Activated CD8-positive, alpha-beta memory T cell treated with anti-CD3 and anti-CD28 coated beads for 4 hours (primary cell): ENCODE results near the gene FIGLA.
A peak's percentile ranks its signal among the peaks of the same experiment; 100 is the strongest.
"Not testable (repeated sequence)": the region's sequence is repeated elsewhere in the genome, so short reads cannot be mapped to it uniquely, and the experiment has no call there.

Source experiments
- DNase-seq, 2 donors: peaks; one replicate each; pipeline ENCODE4 v3.0.0-alpha.2; 2020; ENCODE audit warnings: low read depth in 2 of 2

Gene FIGLA

DNA sequence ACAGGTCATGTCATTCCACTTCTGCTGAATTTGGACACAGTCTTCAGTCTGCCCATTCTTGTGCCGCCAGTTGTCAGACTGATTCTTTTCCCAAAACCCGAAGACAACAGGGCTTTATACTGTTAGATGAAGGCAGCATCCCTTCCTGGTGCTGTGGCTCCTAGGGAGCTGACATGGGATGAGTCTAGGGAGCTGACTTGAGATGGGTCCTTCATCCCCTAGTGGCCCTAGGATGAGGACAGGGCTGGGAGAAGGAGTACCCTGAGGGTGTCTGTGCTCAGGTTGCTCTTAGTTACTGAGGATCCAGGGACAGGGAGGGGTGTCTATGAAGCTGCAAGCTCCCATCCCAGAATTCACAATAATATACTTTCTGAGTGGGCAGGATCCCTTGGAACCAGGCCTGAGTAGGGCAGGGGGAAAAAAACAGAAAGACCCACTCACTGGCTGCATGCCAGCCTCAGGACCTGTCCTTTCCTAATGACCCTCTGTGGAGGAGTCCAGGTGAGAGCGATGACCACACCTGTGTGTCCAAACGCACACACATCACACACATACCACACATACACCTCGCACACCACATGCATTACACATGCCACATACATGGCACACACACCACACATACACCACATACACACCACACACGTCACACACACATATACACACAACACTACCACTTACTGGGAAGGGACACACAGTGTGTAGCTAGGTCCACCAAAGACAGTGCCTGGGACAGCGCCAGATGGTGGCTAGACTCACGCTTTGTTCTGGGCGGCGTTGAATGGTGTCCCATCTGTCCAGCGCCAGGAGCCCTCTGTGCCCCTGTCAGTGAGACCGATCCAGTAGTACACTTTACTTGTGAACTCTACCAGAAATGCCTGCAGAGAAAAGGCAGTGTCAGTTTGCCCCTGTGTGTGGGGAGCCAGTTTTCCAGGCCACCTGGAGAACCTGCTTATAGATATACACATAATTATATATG is 18.8 kb upstream of the FIGLA start:
- DNase-seq: no peak

DNA sequence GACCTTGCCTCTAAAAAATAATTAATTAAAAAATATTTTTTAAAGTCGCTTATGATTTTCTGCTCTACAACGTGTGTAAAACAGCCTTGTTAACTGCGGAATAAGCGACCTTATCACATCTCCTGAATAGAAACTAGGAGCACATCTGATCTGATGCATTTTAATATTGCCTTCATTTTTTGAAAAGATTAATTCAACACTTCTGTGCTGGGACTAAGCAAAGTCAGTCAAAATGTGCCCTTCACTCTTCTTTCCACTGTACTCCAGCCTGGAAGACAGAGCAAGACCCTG is 17.3 kb upstream of the FIGLA start:
- no peak for DNase-seq

DNA sequence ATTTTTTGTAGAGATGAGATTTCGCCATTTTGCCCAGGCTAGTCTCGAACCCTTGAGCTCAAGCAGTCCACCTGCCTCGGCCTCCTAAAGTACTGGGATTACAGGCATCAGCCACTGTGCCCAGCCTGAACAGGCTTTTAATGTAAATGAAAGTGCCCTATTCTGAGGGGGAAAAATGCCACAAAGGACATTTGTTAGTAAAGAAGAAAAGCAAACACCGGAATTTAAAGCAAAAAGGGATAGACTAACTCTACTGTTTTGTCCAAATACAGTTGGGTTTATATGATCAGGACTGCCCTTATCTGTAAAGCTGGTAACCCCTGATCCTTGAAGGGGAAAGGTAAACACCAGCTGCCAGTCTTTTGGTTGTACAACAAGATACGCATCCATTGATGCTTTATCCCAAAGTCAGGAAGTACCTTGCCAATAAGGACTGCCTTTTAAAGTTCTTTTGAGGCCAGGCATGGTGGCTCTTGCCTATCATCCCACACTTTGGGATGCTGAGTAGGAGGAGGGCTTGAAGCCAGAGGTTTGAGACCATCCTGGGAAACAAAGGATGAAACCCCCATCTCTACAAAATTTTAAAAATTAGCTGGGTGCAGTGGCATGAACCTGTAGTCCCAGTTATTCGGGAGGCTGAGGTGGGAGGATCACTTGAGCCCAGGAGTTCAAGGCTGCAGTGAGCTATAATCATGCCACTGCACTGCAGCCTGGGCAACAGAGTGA is 16.8 kb upstream of the FIGLA start:
- DNase-seq: no peak

DNA sequence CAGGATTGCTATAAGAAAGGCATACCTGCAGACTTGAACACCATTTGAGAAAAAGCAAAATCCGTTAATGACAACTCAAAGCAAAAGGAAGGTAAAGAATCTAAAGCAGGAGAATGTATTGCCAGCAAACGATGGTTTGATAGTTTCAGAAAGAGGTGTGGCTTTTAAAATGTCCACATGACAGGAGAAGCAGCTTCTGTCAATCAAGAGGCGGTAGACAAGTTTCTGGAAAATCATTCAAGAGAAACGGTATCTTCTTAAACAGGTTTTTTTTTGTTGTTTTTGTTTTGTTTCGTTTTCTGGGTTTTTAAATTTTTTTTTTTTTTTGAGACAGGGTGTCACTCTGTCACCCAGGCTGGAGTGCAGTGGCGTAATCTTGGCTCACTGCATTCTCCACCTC is 16.2 kb upstream of the FIGLA start:
- no peak for DNase-seq

DNA sequence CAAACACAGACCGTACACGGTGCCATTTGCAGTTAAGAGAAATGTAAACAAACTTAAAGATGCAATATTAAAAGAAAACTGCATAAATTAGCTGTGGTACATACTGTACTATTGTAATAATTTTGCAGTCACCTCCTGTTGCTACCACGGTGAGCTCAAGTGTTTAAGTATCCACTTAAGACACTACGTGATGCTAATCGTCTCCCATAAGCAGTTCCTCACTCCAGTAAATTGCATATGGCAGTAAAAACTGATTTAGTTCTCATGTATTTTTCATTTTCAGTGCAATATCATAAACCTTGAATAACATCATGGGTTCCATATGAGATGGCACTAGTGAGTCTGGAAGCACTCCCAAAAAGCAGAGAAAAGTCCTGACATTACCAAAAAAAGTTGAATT is 15.6 kb upstream of the FIGLA start:
- no peak for DNase-seq

DNA sequence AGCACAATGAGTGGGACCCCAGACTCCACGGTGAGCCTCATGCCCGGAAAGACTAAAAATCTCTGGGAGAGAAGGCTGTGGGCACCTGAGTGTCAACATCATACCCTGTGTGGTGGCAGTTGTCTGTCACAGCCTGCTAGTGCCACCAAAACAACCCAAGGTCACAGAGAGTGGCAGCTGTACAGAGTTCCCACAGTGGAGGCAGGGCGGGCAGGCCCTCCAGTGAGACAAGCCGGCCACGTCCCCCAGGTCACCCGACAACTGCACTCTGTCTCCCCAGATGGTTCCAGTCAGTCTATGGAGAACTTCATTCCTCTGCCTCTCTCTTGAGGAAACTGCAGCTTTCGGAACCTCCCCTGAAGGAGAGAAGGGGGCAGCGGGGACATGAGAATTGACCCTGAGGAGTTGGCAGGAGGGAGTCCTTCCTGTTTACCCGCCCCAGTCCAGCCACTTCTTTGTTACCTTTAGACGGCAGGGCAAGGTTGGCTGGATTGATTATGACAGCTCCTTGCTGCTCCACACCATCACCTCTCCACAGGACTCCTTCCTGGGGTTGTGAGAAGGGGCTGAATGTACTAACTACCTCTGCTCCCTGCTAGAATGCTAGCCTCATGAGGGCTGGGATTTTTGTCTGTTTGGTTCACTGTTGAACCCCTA is 11.3 kb upstream of the FIGLA start:
- no peak for DNase-seq

DNA sequence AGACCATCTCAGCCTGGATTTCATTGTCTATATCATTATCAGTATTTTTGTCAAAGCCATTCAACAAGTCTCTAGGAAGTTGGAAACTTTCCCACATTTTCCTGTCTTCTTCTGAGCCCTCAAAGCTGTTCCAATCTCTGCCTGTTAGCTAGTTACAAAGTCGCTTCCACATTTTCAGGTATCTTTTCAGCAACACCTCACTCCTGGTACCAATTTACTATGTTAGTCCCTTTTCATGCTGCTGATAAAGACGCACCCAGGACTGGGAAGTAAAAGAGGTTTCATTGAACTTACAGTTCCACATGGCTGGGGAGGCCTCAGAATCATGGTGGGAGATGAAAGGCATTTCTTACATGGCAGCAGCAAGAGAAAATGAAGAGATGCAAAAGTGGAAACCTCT is 9.3 kb upstream of the FIGLA start:
- DNase-seq: no peak

DNA sequence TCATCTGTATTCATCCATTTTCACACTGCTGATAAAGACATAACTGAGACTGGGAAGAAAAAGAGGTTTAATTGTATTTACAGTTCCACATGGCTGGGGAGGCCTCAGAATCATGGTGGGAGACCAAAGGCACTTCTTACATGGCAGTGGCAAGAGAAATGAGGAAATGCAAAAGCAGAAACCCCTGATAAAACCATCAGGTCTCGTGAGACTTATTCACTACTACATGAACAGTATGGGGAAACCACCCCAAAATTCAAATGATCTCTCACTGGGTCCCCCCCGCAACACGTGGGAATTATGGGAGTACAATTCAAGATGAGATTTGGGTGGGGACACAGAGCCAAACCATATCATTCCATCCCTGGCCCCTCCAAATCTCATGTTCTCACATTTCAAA is 7.6 kb upstream of the FIGLA start:
- DNase-seq: not testable (repeated sequence)

DNA sequence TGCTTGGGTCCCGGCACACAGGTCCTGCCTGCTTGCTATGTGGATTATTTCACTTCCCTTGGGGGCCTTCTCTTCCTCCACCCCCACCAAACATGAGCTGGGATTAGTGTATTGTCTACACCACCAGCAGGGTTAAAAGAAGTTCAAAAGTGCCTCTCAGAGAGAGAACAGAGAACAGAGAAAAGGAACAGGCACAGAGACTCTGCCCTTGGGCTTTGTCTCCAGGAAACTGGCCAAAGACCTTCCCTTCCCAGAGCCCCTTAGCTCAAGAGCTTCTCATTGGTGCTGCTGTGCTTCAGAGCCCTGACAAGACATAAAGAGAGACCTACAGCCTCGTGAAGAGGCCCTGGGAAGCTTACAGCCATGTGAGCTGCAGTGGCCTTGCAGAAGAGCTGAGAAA is 7.1 kb upstream of the FIGLA start:
- DNase-seq: no peak

DNA sequence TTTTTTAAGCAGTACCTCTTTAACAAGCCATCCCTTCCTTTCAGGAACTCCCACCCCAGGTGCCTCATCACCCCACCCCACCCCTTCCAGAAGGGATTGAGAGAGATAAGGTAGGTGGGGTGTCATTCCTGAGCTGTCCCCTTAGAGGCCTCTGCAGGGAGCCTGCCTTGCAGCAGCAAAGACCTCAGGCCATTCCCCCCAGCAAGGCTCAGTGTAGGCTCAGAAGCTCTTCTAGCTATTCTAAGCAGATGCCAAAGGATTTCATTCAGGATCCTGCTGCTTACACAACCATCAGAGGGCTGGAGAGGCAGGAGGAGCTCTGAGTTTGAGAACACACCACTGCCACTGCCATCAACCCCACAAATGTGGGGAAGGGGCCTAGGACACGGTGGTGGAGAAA is 5.8 kb upstream of the FIGLA start:
- no peak for DNase-seq

DNA sequence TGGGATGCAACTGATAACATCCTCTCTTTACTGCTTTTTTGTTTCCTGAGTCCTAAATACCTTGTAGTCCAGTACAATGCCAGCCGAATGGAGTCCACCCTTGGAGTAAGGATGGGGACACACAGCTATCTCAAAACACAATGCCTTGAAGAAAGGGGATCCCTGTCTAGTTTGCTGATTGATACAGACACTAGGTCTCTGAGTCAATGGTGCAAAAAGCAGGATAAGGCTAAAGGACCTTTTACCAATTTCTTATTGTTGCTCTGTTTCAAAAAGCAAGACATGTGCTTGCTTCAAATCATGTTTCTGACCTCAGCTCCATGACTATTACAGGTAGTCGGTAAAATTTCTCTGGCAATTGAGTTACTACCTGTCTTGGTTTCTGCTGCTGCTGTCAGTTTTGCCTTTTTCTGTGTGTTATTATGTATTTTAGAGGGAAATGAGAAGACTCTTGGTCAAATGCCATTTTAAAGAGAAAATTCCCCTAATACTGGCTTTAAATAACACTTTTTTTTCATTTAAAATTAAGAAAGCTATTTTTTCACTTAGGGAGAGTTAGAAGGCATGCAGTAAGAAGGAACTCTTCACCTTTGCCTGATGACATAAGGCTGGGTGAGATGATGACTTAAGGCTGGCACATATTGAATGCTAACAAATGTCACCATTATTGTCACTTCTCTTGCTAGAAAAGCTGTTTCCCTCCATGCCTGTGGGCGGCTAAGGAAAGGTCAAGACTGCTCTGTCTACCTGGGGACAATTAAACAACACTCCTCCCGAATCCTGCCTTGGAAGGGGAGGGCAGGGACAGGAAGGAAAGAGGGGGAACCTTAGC is 4.9 kb upstream of the FIGLA start:
- no peak for DNase-seq

DNA sequence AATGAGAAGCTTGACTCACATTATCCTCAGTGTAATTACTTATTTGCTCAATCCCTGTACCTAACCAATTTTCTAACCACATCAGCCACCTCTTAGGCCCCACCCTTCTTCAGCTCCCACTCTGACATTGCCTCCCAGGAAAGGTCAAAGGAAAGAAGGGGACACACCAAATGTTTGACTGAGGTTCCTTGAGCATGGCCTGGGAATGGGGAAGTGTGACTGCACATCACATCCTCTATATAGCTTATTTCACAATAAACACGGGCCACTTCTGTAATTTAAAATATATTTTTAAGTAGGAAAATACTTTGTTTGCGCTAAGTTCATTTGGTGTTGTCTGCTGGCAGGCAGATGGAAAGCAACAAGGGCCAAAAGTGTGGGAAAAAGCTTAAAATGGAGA is 3.0 kb upstream of the FIGLA start:
- DNase-seq: no peak

DNA sequence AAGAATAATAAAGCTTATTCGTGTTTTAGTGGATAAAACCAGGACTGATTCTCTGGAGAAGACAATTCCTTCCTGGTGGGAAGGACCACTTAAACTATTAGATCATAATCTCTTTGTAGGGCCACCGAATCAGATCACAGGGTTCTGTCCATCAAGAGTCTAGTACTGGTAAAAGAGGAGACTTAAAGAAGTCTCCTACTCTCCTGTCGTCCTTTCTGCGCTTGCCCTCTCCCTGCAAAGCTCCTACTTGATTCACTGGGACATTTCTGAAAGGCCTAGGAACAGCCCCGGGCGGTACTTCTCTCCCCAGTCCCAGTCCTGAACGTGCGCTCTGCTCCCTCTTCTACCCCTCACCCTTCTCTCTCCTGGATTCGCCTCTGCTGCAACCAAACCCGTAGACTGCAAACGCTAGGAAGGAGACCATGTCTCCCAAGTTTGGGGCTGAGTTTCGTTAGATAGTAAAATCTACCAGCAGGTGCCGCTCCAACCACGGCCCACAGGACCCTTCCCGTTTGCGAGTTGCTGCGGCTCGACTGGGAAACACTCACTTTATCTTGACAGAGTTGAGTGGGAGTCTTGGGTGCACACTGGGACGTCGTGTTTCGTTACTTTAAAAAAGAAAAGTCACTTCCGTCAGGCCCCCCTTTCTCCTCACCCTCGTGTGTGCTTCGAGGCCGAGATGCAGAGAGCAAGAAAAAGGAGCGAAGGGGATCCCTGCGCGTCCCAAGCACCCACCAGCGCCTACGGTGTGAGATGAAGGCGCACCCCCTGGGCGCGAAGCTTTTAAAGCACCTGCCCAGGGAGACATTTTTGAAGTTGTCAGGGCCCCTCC is 923 bp downstream of the FIGLA start:
- peak; percentile 28 to 39 for DNase-seq

DNA sequence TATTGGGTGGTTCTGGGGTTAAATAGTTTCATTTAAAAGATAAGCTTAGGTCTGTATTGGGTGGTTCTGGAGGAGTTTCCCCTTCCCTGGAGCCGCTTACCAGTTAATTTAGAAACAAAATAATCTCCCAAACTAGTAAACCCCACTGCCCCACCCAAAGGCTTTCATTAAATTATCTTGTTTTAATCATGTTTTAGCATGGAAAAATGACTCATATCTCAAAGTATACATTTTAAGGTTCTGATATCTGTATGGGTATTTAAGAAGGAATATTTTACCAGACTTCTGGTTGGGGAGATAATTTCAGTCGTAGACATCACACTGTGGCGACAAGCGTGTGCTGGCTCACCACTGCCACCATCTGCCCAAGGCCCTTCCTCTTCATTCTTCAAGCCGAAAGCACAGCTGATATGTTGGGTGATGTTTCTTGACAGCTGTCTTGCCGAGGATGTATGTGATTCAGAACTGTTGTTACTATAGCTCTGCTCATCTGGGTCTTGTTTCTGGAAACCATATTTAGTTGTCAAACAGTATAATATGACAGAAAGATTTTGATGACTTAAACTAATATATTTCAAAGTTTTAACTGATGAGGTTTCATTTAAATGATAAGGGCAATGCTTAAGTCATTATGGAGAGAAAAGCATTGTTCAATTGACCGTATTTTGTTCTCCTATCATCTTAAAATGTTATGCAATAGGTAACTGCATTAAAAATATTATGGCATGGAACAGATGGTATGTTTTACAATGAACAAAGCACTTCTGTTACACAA is 5.1 kb downstream of the FIGLA start:
- no peak for DNase-seq

DNA sequence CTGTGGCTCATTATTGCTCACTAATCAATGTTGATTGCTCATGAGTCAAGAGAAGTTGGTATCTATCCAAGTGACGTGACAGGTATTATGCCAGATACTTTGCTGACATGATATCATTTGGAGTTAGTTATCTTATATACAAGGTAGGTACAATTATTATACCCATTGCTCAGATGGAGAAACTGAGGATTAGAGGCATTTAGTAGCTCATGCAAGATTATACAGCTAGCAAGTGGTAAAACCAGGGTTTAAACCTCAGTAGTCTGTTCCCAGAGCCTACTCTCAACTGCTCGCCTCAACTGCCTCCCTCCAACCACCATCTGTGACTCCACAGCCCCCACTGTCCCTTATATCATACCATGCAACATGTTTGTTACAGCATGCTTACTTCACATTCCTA is 6.1 kb downstream of the FIGLA start:
- DNase-seq: no peak

DNA sequence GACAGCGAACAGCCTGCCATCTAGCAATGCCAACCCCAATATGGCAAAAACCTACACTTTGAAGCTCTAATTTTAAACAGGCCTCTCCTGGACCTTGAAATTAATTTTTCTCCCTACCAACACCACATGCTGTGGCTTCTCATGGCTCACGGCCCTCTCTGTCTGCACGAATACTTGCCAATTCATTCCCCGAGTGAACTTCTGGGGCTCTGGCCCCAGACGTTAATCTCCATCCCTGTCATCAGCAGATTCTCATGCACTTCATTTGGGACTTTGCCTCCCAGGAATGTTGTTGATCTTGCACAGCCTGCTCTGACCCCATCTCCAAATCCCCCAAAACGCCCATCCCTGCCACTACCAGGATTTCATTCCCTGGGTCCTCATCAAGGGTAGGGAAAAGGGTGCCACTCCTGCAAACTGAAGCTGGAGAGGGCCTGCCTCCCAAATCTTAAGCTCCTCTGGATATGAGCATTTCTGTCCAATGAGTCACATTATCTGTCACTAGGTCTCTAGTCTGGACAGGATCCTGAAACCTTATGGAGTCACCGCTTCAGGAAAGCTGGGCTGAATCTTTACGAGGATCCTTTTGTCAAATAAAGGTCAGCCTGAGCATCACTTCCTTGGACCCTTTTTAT is 10.4 kb downstream of the FIGLA start:
- DNase-seq: no peak

DNA sequence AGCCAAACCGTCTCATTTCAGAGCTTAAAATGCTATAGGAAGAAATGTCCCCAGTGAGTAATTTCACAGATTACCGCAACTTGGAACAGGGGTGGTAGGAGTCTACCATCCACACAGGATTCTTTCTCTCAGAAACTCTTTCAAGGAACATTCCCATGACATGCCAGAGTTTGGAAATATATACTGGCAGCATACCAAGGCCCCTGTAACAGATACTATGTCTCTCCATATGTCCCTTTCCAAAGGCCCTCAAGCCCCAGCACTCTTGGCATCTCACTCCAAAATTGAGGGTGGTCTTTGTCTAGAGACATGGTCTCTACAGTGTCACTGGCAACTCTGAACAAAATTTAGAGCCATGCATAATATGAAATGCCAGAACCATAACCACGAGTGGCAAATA is 11.0 kb downstream of the FIGLA start:
- no peak for DNase-seq

DNA sequence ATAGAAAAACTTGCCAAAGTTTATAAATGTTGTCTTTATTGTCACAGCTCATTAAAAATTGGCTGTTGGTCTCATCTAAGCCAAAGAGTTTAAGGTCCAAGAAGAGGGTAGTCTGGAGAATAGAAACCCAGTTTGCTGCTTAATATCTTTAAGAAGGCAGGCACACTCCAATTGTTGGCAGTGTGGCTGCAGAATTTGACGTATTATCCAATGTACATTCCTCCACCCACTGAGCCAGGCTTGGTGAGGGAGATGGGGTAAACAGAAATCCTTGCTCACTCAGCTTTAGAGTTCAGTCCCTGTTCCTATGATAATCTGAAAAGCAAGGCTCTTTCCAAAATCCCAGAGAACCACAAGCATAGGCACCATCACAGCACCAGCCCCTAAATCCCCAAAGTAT is 11.8 kb downstream of the FIGLA start:
- DNase-seq: no peak

DNA sequence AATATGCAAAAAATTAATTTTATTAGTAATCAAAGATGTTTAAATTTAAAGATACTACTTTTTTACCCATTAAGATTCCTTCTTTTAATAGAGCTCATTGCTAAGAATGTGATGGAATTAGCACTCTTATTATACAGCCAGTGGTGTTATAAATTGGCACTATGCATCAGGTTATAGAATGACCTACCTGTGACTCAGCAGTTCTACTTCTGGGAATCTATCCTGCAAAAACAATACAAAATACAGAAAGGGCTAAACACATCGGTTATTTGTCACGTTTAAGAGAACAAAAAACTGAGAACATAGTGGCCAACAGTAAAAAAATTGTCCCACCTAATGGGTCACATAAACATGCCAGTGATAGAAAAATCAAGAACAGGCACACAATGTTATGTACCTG is 13.0 kb downstream of the FIGLA start:
- DNase-seq: no peak

DNA sequence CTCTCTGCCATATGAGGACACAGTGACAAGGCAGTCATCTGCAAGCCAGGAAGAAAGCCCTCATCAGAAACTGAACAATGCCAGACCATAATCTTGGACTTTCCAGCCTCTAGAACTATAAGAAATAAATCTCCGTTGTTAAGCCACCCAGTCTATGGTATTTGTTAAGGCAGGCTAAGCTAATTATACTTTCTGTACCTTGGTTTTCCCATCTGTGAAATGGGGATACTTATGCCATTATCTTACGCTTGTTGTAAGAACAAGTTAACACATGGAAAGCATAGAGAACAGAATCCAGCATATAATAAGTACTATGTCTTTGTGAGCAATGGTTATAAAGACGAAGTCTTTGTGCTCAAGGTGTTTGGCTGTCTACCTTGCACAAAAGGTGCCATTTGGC is 14.2 kb downstream of the FIGLA start:
- DNase-seq: no peak
